ENCODE data around the gene WAPL.
"Not testable (repeated sequence)": the region's sequence is repeated elsewhere in the genome, so short reads cannot be mapped to it uniquely, and the experiment has no call there.

Gene WAPL

GRCh38 chr10:86521678-86522509, at the start of gene WAPL:
Gene WAPL, minus strand, starts transcription at chr10:86521792. Its CDS starts 3,723 bp downstream, at chr10:86518069.
- H3K9me3 ChIP-seq = no peaks in the 10 kb centered on the region
- intact Hi-C loops (cut with DNase I; ENCODE audit: low total_unique reads) = loop anchor here (2.0 kb wide), 1 partner anchor 121 kb away; no protein-coding TSS in a partner anchor

GRCh38 chr10:86569335-86569734, 47.7 kb upstream of the WAPL start:
- intact Hi-C loops (cut with DNase I; ENCODE audit: low total_unique reads) = no loop called here
- no peak for TF ChIP-seq CTCF (IDR thresholded peaks at IDR 0.05)
- H3K36me3 ChIP-seq = no peaks in the 10 kb centered on the region
- H3K4me1 ChIP-seq = no peaks in the 10 kb centered on the region
- no peak overlapping the region for H3K27ac ChIP-seq
- H3K27me3 ChIP-seq = no peaks in the 10 kb centered on the region
- no peak for DNase-seq
- H3K9me3 ChIP-seq = peaks cover 0 to 9% (median 0%) of the 10 kb centered on the region in 3 donors
- H3K4me3 ChIP-seq = no peak overlapping the region

More at GRCh38 chr10:86521678-86522509, at the start of gene WAPL:
- TF ChIP-seq CTCF (IDR thresholded peaks at IDR 0.05) = no peak
- peak within 1 kb of the TSS; percentile 95 to 98 for H3K27ac ChIP-seq
- H3K4me3 ChIP-seq = peak within 1 kb of the TSS; percentile 75 to 97
- DNase-seq = peak; percentile 96 to 98
- H3K4me1 ChIP-seq = peaks cover 0 to 50% (median 32%) of the 10 kb centered on the region in 4 donors
- no peaks in the 10 kb centered on the region for H3K27me3 ChIP-seq
- H3K36me3 ChIP-seq = peaks cover 0 to 2% (median 0%) of the 10 kb centered on the region in 3 donors

- DNase-seq; H3K27me3 ChIP-seq; H3K27ac ChIP-seq; H3K4me3 ChIP-seq; H3K9me3 ChIP-seq; H3K4me1 ChIP-seq; intact Hi-C loops (cut with DNase I; ENCODE audit: low total_unique reads); H3K36me3 ChIP-seq: not testable (repeated sequence)
These were observed 44.9 kb upstream of the WAPL start for GRCh38 chr10:86566518-86566917.

GRCh38 chr10:86563338-86563737, 41.7 kb upstream of the WAPL start:
- DNase-seq; H3K36me3 ChIP-seq; H3K4me3 ChIP-seq; H3K27me3 ChIP-seq; H3K27ac ChIP-seq; H3K4me1 ChIP-seq; H3K9me3 ChIP-seq; intact Hi-C loops (cut with DNase I; ENCODE audit: low total_unique reads): not testable (repeated sequence)

GRCh38 chr10:86558695-86559094, 37.1 kb upstream of the WAPL start:
- H3K36me3 ChIP-seq; H3K9me3 ChIP-seq; H3K27me3 ChIP-seq; H3K4me3 ChIP-seq; intact Hi-C loops (cut with DNase I; ENCODE audit: low total_unique reads); H3K27ac ChIP-seq; DNase-seq; H3K4me1 ChIP-seq: not testable (repeated sequence)

GRCh38 chr10:86556933-86557649, 35.5 kb upstream of the WAPL start:
- Histone ChIP-seq H3K27ac (no peak overlapping the region), H3K36me3 (no peaks in the 10 kb centered on the region), H3K4me1 (peaks cover 0 to 5% (median 0%) of the 10 kb centered on the region in 4 donors), H3K4me3 (no peak overlapping the region), H3K9me3 (no peaks in the 10 kb centered on the region), H3K27me3 (peaks cover 0 to 4% of the 10 kb centered on the region in 2 donors)
- TF ChIP-seq CTCF (IDR thresholded peaks at IDR 0.05) = no peak
- DNase-seq = no peak
- intact Hi-C loops (cut with DNase I; ENCODE audit: low total_unique reads) = no loop called here

- Histone ChIP-seq H3K36me3 (no peaks in the 10 kb centered on the region), H3K9me3 (no peaks in the 10 kb centered on the region), H3K4me3 (no peak overlapping the region), H3K27me3 (peaks cover 0 to 4% of the 10 kb centered on the region in 2 donors), H3K27ac (no peak overlapping the region), H3K4me1 (peaks cover 0 to 5% (median 0%) of the 10 kb centered on the region in 4 donors)
- TF ChIP-seq CTCF (IDR thresholded peaks at IDR 0.05) = no peak
- DNase-seq = no peak
- intact Hi-C loops (cut with DNase I; ENCODE audit: low total_unique reads) = no loop called here
These were observed 34.9 kb upstream of the WAPL start for GRCh38 chr10:86556532-86556931.

All from tibial artery (tissue), 4 donors.